ENCODE data around the gene C20orf96.
A peak's percentile ranks its signal among the peaks of the same experiment; 100 is the strongest.
"Not testable (repeated sequence)": the region's sequence is repeated elsewhere in the genome, so short reads cannot be mapped to it uniquely, and the experiment has no call there.

C20orf96 gene

GRCh38 chr20:290084-290831 is at the start of gene C20orf96:
TSS of gene C20orf96 (minus strand) at chr20:290750. CDS start at chr20:290610, 140 bp downstream.
- peak; percentile 84 to 91 for DNase-seq

- not testable (repeated sequence) for DNase-seq
These were observed 45.5 kb upstream of the C20orf96 start for GRCh38 chr20:336040-336439.

- DNase-seq, result no peak
These were observed 44.0 kb upstream of the C20orf96 start for GRCh38 chr20:334578-334977.

- DNase-seq, result peak; percentile 87 to 89
These were observed 39.9 kb upstream of the C20orf96 start for GRCh38 chr20:330233-331149.

GRCh38 chr20:329851-330232 is 39.3 kb upstream of the C20orf96 start:
- DNase-seq, result no peak

- DNase-seq, result no peak
These were observed 38.6 kb upstream of the C20orf96 start for GRCh38 chr20:328975-329695.

- DNase-seq, result no peak
These were observed 37.8 kb upstream of the C20orf96 start for GRCh38 chr20:328027-328974.

GRCh38 chr20:327186-328026 is 36.9 kb upstream of the C20orf96 start:
- DNase-seq, result peak; percentile 63 to 82

GRCh38 chr20:326645-327185 is 36.2 kb upstream of the C20orf96 start:
- DNase-seq, result no peak

GRCh38 chr20:325889-326644 is 35.5 kb upstream of the C20orf96 start:
- peak; percentile 17 to 37 for DNase-seq

- peak; percentile 82 to 88 for DNase-seq
These were observed 34.7 kb upstream of the C20orf96 start, which contains the start of gene SOX12 for GRCh38 chr20:325045-325888. TSS of gene SOX12 (plus strand) at chr20:325552. CDS start at chr20:325925, 373 bp downstream.

GRCh38 chr20:324177-325044 is 33.9 kb upstream of the C20orf96 start:
- peak; percentile 72 to 78 for DNase-seq

- no peak for DNase-seq
These were observed 25.9 kb upstream of the C20orf96 start for GRCh38 chr20:316316-317068.

GRCh38 chr20:313948-314347 is 23.4 kb upstream of the C20orf96 start:
- no peak for DNase-seq

GRCh38 chr20:313402-313801 is 22.9 kb upstream of the C20orf96 start:
- DNase-seq, result no peak

- DNase-seq, result no peak
These were observed 22.3 kb upstream of the C20orf96 start for GRCh38 chr20:312866-313265.

- DNase-seq, result no peak
These were observed 21.5 kb upstream of the C20orf96 start for GRCh38 chr20:312067-312466.

Measured in AML-193 (cell line).